Mammary epithelial cell (primary cell): Measurements from ENCODE around the gene STK32C.

ENCODE experiments used
- CTCF ChIP-seq, 2 donors: IDR thresholded peaks in 1 of 2; conservative IDR thresholded peaks in 1 of 2; 2 replicates each; pipeline ENCODE4 v1.5.1; 2011 to 2012; ENCODE audit warnings: inconsistent platforms in 2 of 2, low read length in 2 of 2, mild to moderate bottlenecking in 2 of 2, control low read depth in 1 of 2, low read depth in 1 of 2; ENCODE audit not compliant: insufficient read depth in 1 of 2; ENCODE audit errors: extremely low read depth in 1 of 2
- EZH2 ChIP-seq: IDR thresholded peaks from 2 replicates; pipeline ENCODE4 v1.6.1; 2012; ENCODE audit warnings: low read length, inconsistent platforms, borderline replicate concordance

- TF ChIP-seq CTCF (conservative IDR thresholded peaks at IDR 0.05 in 1 of 2, IDR thresholded peaks at IDR 0.05 in 1 of 2; ENCODE audit: extremely low read depth in 1 of 2, insufficient read depth in 1 of 2, low read depth in 1 of 2, low read length in 2 of 2) (no peak), EZH2 (no peak)
Observed at GRCh38 chr10:132251928-132252327, 55.8 kb downstream of the STK32C start.
